GM12874 (cell line): Measurements from ENCODE around the gene STARD5.

ENCODE experiments used
- CTCF ChIP-seq: IDR thresholded peaks from 2 replicates; pipeline ENCODE4 v1.5.1; 2011; ENCODE audit warnings: low read depth, mild to moderate bottlenecking, control low read depth, low read length, moderate library complexity; ENCODE audit not compliant: insufficient read depth

STARD5 gene

GRCh38 chr15:81330366-81331090, 6.6 kb upstream of the STARD5 start:
- no peak for TF ChIP-seq CTCF

GRCh38 chr15:81329446-81329845, 5.5 kb upstream of the STARD5 start:
- TF ChIP-seq CTCF = no peak

GRCh38 chr15:81327516-81327915, 3.6 kb upstream of the STARD5 start:
- no peak for TF ChIP-seq CTCF

- no peak for TF ChIP-seq CTCF
These were observed 2.7 kb upstream of the STARD5 start for GRCh38 chr15:81326466-81327212.

GRCh38 chr15:81323559-81323943, 390 bp downstream of the STARD5 start:
- no peak for TF ChIP-seq CTCF

GRCh38 chr15:81322676-81323253, 1.2 kb downstream of the STARD5 start:
- TF ChIP-seq CTCF = no peak

- no peak for TF ChIP-seq CTCF
These were observed 2.3 kb downstream of the STARD5 start for GRCh38 chr15:81321667-81322066.
